ENCODE data around the gene TMED6.

The TMED6 gene

GRCh38 chr16:69378036-69378435, 26.4 kb upstream of the TMED6 start:
- no peaks in the 10 kb centered on the region for H3K9me3 ChIP-seq (ENCODE audit: insufficient read depth, low read length)
- no peaks in the 10 kb centered on the region for H3K27me3 ChIP-seq (ENCODE audit: low read depth, low read length)
- H3K9ac ChIP-seq (ENCODE audit: low read length) = no peak overlapping the region
- peaks cover 29% of the 10 kb centered on the region for H3K79me2 ChIP-seq (ENCODE audit: low read length)
- H3K27ac ChIP-seq (ENCODE audit: low read length) = no peak overlapping the region
- H3K4me1 ChIP-seq (ENCODE audit: low read length) = peaks cover 17% of the 10 kb centered on the region
- peaks cover 54% of the 10 kb centered on the region for H3K36me3 ChIP-seq (replicated peaks; ENCODE audit: low read depth, low read length)
- H3K4me3 ChIP-seq (ENCODE audit: low read length) = no peak overlapping the region
- H3K4me2 ChIP-seq (ENCODE audit: low read length) = no peak overlapping the region
- H4K20me1 ChIP-seq (ENCODE audit: insufficient read depth, low read length) = no peaks in the 10 kb centered on the region
- TF ChIP-seq CTCF (IDR thresholded peaks at IDR 0.05; ENCODE audit: low read depth, low read length) (no peak), EZH2phosphoT487 (IDR thresholded peaks at IDR 0.05; ENCODE audit: low read depth) (no peak)
- H2AFZ ChIP-seq (ENCODE audit: low read depth, low read length) = no peak overlapping the region

DNA sequence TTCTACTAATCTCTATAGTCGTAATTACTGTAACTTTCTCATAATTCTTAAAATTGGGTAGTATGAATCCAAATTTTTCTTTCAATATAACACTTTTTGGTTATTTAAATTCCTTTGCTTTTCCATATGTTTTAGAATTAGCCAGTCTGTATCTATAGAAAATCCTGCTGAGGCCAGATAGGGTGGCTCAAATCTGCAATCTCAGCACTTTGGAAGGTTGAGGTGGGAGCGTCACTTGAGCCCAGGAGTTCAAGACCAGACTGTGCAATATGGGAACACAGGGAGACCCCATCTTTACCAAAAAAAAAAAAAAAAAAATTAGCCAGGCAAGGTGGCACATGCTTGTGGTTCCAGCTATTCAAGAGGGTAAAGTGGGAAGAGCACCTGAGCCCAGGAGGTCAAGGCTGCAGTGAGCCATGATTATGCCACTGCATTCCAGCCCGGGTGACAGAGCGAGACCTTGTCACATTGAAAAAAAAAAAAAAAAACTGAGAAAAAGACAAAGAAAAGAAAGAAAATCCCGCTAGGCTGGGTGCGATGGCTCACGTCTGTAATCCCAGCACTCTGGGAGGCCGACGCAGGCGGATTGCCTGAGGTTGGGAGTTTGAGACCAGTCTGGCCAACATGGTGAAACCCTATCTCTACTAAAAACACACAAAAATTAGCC, 24.9 kb upstream of the TMED6 start:
- Histone ChIP-seq H3K9me3 (ENCODE audit: insufficient read depth, low read length) (no peaks in the 10 kb centered on the region), H3K9ac (ENCODE audit: low read length) (no peak overlapping the region), H3K27ac (ENCODE audit: low read length) (no peak overlapping the region), H3K36me3 (replicated peaks; ENCODE audit: low read depth, low read length) (peaks cover 46% of the 10 kb centered on the region), H3K4me1 (ENCODE audit: low read length) (peaks cover 5% of the 10 kb centered on the region), H3K4me3 (ENCODE audit: low read length) (no peak overlapping the region), H3K4me2 (ENCODE audit: low read length) (no peak overlapping the region), H2AFZ (ENCODE audit: low read depth, low read length) (no peak overlapping the region), H4K20me1 (ENCODE audit: insufficient read depth, low read length) (no peaks in the 10 kb centered on the region), H3K27me3 (ENCODE audit: low read depth, low read length) (no peaks in the 10 kb centered on the region), H3K79me2 (ENCODE audit: low read length) (peaks cover 14% of the 10 kb centered on the region)
- TF ChIP-seq EZH2phosphoT487 (IDR thresholded peaks at IDR 0.05; ENCODE audit: low read depth) = no peak
- no peak for TF ChIP-seq CTCF (IDR thresholded peaks at IDR 0.05; ENCODE audit: low read depth, low read length)

DNA sequence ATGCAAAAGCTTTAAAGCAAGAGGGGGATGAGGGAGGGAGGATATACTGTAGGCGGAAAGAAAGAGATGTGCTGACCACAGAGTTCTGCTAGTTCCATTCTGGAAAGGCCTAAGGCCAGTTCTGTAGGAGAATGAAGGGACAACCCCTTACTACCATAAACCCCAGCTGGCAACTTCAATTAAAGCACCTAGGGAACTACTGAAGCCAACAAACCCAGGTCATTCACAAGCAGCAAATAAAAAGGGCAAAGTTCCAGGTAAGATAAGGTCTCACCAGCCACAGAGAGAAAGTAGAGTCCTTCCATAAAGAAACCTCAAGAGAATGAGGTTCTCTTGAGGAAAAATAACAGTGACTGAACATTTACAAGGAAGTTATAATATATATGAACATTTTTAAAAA, 21.4 kb upstream of the TMED6 start:
- peaks cover 52% of the 10 kb centered on the region for H3K36me3 ChIP-seq (replicated peaks; ENCODE audit: low read depth, low read length)
- no peak overlapping the region for H3K4me2 ChIP-seq (ENCODE audit: low read length)
- no peak overlapping the region for H3K27ac ChIP-seq (ENCODE audit: low read length)
- no peak for TF ChIP-seq EZH2phosphoT487 (IDR thresholded peaks at IDR 0.05; ENCODE audit: low read depth)
- no peak for TF ChIP-seq CTCF (IDR thresholded peaks at IDR 0.05; ENCODE audit: low read depth, low read length)
- H3K27me3 ChIP-seq (ENCODE audit: low read depth, low read length) = no peaks in the 10 kb centered on the region
- no peak overlapping the region for H3K4me3 ChIP-seq (ENCODE audit: low read length)
- no peak overlapping the region for H2AFZ ChIP-seq (ENCODE audit: low read depth, low read length)
- no peaks in the 10 kb centered on the region for H4K20me1 ChIP-seq (ENCODE audit: insufficient read depth, low read length)
- H3K9ac ChIP-seq (ENCODE audit: low read length) = no peak overlapping the region
- peaks cover 5% of the 10 kb centered on the region; the same call in 1 of the 2 replicates for H3K79me2 ChIP-seq (ENCODE audit: low read length)
- no peaks in the 10 kb centered on the region for H3K4me1 ChIP-seq (ENCODE audit: low read length)
- no peaks in the 10 kb centered on the region for H3K9me3 ChIP-seq (ENCODE audit: insufficient read depth, low read length)

- no peaks in the 10 kb centered on the region for H3K4me1 ChIP-seq (ENCODE audit: low read length)
- no peaks in the 10 kb centered on the region for H3K9me3 ChIP-seq (ENCODE audit: insufficient read depth, low read length)
- peaks cover 5% of the 10 kb centered on the region; the same call in 1 of the 2 replicates for H3K79me2 ChIP-seq (ENCODE audit: low read length)
- no peak overlapping the region for H2AFZ ChIP-seq (ENCODE audit: low read depth, low read length)
- no peak overlapping the region for H3K4me3 ChIP-seq (ENCODE audit: low read length)
- H3K27ac ChIP-seq (ENCODE audit: low read length) = no peak overlapping the region
- no peak for TF ChIP-seq CTCF (IDR thresholded peaks at IDR 0.05; ENCODE audit: low read depth, low read length)
- no peak for TF ChIP-seq EZH2phosphoT487 (IDR thresholded peaks at IDR 0.05; ENCODE audit: low read depth)
- H3K36me3 ChIP-seq (replicated peaks; ENCODE audit: low read depth, low read length) = peaks cover 59% of the 10 kb centered on the region
- H3K27me3 ChIP-seq (ENCODE audit: low read depth, low read length) = no peaks in the 10 kb centered on the region
- no peak overlapping the region for H3K4me2 ChIP-seq (ENCODE audit: low read length)
- H3K9ac ChIP-seq (ENCODE audit: low read length) = no peak overlapping the region
- no peaks in the 10 kb centered on the region for H4K20me1 ChIP-seq (ENCODE audit: insufficient read depth, low read length)
Observed at GRCh38 chr16:69371564-69371963, 20.0 kb upstream of the TMED6 start.

Measured in OCI-LY3 (cell line).